HEK293 (cell line): ENCODE results near the gene BICD1.
"Not testable (repeated sequence)": the region's sequence is repeated elsewhere in the genome, so short reads cannot be mapped to it uniquely, and the experiment has no call there.

ENCODE experiments used
- CTCF ChIA-PET: fragments of 350-600 bp; formaldehyde crosslinking; extraction: SDS; loops from one replicate; lab custom pipeline; 2021; ENCODE audit warnings: antibody characterized with exemption; lab: Yijun Ruan, JAX
- POLR2A ChIA-PET: fragments of 300-600 bp; formaldehyde crosslinking; extraction: SDS; loops from one replicate; lab custom pipeline; 2020; ENCODE audit warnings: antibody characterized with exemption, inconsistent platforms; lab: Yijun Ruan, JAX
- H3K27ac ChIP-seq: fragments of 200-500 bp; sonication (Bioruptor generic); 2 replicates; pipeline ENCODE4 v1.5.1; 2014; ENCODE audit warnings: low read depth, low read length, control low read depth, inconsistent platforms; ENCODE audit errors: extremely low read depth
- H3K36me3 ChIP-seq, 2 experiments: fragments of 200-500 bp in 1 of 2; sonication (Bioruptor generic) in 1 of 2; 1 replicate in 1 of 2; 2 replicates in 1 of 2; pipeline ENCODE4 v1.5.1; 2014 to 2017; ENCODE audit warnings: inconsistent platforms in 2 of 2, low read length in 2 of 2; ENCODE audit not compliant: control insufficient read depth in 2 of 2, insufficient read depth in 1 of 2
- H3K4me1 ChIP-seq: fragments of 200-500 bp; sonication (Bioruptor generic); 2 replicates; pipeline ENCODE4 v1.5.1; 2014; ENCODE audit warnings: mild to moderate bottlenecking, low read length, inconsistent platforms; ENCODE audit not compliant: control insufficient read depth, insufficient read depth
- H3K4me3 ChIP-seq: 2 replicates; pipeline ENCODE4 v1.5.1; 2011; ENCODE audit warnings: low read depth, mild to moderate bottlenecking, control low read depth, low read length, moderate library complexity
- H3K9me3 ChIP-seq: fragments of 200-500 bp; sonication (Bioruptor generic); 2 replicates; pipeline ENCODE4 v1.5.1; 2014; ENCODE audit warnings: low read depth, low read length, inconsistent platforms; ENCODE audit not compliant: control insufficient read depth, insufficient read depth
- GLIS1 ChIP-seq: fragments of 450-650 bp; formaldehyde crosslinking; IDR thresholded peaks from 2 replicates; pipeline ENCODE4 v1.5.1; 2016; ENCODE audit warnings: missing biosample characterization, missing genetic modification characterization
- IKZF3 ChIP-seq: fragments of 450-650 bp; IDR thresholded peaks from 2 replicates; pipeline ENCODE4 v1.5.0; 2018; ENCODE audit warnings: missing biosample characterization, mild to moderate bottlenecking, missing genetic modification characterization, moderate library complexity
- KLF1 ChIP-seq: fragments of 450-650 bp; formaldehyde crosslinking; IDR thresholded peaks from 2 replicates; pipeline ENCODE4 v1.5.1; 2016; ENCODE audit warnings: missing biosample characterization, missing genetic modification characterization
- KLF7 ChIP-seq: fragments of 450-650 bp; formaldehyde crosslinking; IDR thresholded peaks from 2 replicates; pipeline ENCODE4 v1.5.1; 2016; ENCODE audit warnings: missing biosample characterization, missing genetic modification characterization, borderline replicate concordance
- PRDM1 ChIP-seq: fragments of 450-650 bp; formaldehyde crosslinking; IDR thresholded peaks from 2 replicates; pipeline ENCODE4; 2016; ENCODE audit warnings: missing biosample characterization, missing genetic modification characterization
- PRDM10 ChIP-seq: fragments of 450-650 bp; formaldehyde crosslinking; IDR thresholded peaks from 2 replicates; pipeline ENCODE4 v1.5.1; 2016; ENCODE audit warnings: missing biosample characterization, missing genetic modification characterization
- SCRT1 ChIP-seq: fragments of 450-650 bp; formaldehyde crosslinking; IDR thresholded peaks from 2 replicates; pipeline ENCODE4 v1.5.1; 2016; ENCODE audit warnings: missing biosample characterization, missing genetic modification characterization, borderline replicate concordance
- SP3 ChIP-seq: fragments of 450-650 bp; formaldehyde crosslinking; IDR thresholded peaks from 2 replicates; pipeline ENCODE4 v1.5.1; 2016; ENCODE audit warnings: missing biosample characterization, missing genetic modification characterization
- SP7 ChIP-seq: fragments of 450-650 bp; formaldehyde crosslinking; IDR thresholded peaks from 2 replicates; pipeline ENCODE4 v1.5.1; 2016; ENCODE audit warnings: missing biosample characterization, missing genetic modification characterization
- ZBTB17 ChIP-seq: fragments of 450-650 bp; formaldehyde crosslinking; IDR thresholded peaks from 2 replicates; pipeline ENCODE4 v1.5.1; 2016; ENCODE audit warnings: missing biosample characterization, missing genetic modification characterization
- ZFP41 ChIP-seq: fragments of 450-650 bp; formaldehyde crosslinking; IDR thresholded peaks from 2 replicates; pipeline ENCODE4 v1.5.1; 2016; ENCODE audit warnings: missing biosample characterization, missing genetic modification characterization, borderline replicate concordance
- ZFP69B ChIP-seq: fragments of 450-650 bp; formaldehyde crosslinking; IDR thresholded peaks from 2 replicates; pipeline ENCODE4 v1.5.1; 2016; ENCODE audit warnings: missing biosample characterization, missing genetic modification characterization
- ZNF175 ChIP-seq: fragments of 450-650 bp; formaldehyde crosslinking; IDR thresholded peaks from 2 replicates; pipeline ENCODE4 v1.5.1; 2016; ENCODE audit warnings: missing biosample characterization, missing genetic modification characterization
- ZNF341 ChIP-seq: fragments of 450-650 bp; formaldehyde crosslinking; IDR thresholded peaks from 2 replicates; pipeline ENCODE4; 2016; ENCODE audit warnings: low read depth, missing biosample characterization, missing genetic modification characterization
- ZNF394 ChIP-seq: fragments of 450-650 bp; formaldehyde crosslinking; IDR thresholded peaks from 2 replicates; pipeline ENCODE4 v1.5.1; 2016; ENCODE audit warnings: missing biosample characterization, missing genetic modification characterization, mild to moderate bottlenecking, moderate library complexity, borderline replicate concordance
- ZNF416 ChIP-seq: fragments of 450-650 bp; formaldehyde crosslinking; IDR thresholded peaks from 2 replicates; pipeline ENCODE4 v1.5.1; 2016; ENCODE audit warnings: missing biosample characterization, missing genetic modification characterization
- ZNF433 ChIP-seq: fragments of 450-650 bp; formaldehyde crosslinking; IDR thresholded peaks from 2 replicates; pipeline ENCODE4 v1.5.1; 2016; ENCODE audit warnings: missing biosample characterization, missing genetic modification characterization, low read depth
- ZNF544 ChIP-seq: fragments of 450-650 bp; formaldehyde crosslinking; IDR thresholded peaks from 2 replicates; pipeline ENCODE4 v1.5.0; 2017; ENCODE audit warnings: missing biosample characterization, missing genetic modification characterization
- ZNF610 ChIP-seq: fragments of 450-650 bp; formaldehyde crosslinking; IDR thresholded peaks from 2 replicates; pipeline ENCODE4 v1.5.1; 2016; ENCODE audit warnings: missing biosample characterization, missing genetic modification characterization, borderline replicate concordance
- TF ChIP-seq, protein P1 (sequence below): fragments of 450-650 bp; formaldehyde crosslinking; IDR thresholded peaks from 2 replicates; pipeline ENCODE4 v1.5.1; 2016; ENCODE audit warnings: missing biosample characterization, missing genetic modification characterization

BICD1 gene

DNA sequence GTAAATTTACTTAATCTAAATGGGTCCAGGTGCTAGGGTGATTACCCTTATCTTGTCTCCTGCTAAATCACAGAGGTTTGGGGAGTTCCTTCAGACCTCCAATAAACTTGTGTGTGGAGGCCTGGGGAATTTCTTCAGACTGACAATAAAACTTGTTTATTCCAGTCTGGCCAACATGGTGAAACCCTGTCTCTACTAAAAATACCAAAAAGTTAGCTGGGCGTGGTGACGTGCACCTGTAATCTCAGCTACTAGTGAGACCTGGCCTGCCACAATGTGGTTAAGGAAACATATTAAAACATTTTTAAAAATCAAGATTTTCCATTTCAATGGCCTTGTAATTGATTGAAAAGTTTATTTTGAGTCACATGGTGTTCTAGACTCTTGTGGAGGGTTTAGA is 165.8 kb downstream of the BICD1 start:
- ChIA-PET CTCF (interaction anchor here (0.7 to 1.2 kb wide), 3 partner anchors 11 to 1720 kb away, joined by 3 to 4 read pairs (median 3); no protein-coding TSS in a partner anchor), POLR2A (no interaction called here)
- no peak overlapping the region for H3K4me3 ChIP-seq
- no peak for TF ChIP-seq KLF7 (tag by site-specific recombination)
- H3K9me3 ChIP-seq = no peaks in the 10 kb centered on the region
- no peaks in the 10 kb centered on the region for H3K36me3 ChIP-seq
- H3K4me1 ChIP-seq = peaks cover 16% of the 10 kb centered on the region
- H3K27ac ChIP-seq = no peak overlapping the region

GRCh38 chr12:32273063-32273522 is 166.4 kb downstream of the BICD1 start:
- H3K4me3 ChIP-seq = no peak overlapping the region
- CTCF ChIA-PET = no interaction called here
- no peak overlapping the region for H3K27ac ChIP-seq
- peaks cover 16% of the 10 kb centered on the region for H3K4me1 ChIP-seq
- POLR2A ChIA-PET = no interaction called here
- H3K36me3 ChIP-seq = no peaks in the 10 kb centered on the region
- TF ChIP-seq ZBTB17 (tag by site-specific recombination) = peak; percentile 92
- no peak for TF ChIP-seq KLF1 (tag by site-specific recombination)
- peak; percentile 90 for TF ChIP-seq PRDM10 (tag by site-specific recombination)
- TF ChIP-seq, protein P1, sequence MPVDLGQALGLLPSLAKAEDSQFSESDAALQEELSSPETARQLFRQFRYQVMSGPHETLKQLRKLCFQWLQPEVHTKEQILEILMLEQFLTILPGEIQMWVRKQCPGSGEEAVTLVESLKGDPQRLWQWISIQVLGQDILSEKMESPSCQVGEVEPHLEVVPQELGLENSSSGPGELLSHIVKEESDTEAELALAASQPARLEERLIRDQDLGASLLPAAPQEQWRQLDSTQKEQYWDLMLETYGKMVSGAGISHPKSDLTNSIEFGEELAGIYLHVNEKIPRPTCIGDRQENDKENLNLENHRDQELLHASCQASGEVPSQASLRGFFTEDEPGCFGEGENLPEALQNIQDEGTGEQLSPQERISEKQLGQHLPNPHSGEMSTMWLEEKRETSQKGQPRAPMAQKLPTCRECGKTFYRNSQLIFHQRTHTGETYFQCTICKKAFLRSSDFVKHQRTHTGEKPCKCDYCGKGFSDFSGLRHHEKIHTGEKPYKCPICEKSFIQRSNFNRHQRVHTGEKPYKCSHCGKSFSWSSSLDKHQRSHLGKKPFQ (tag by site-specific recombination) = 0 out of 2 replicates have a peak, but pooled peaks have one; percentile 15
- TF ChIP-seq, all 188 proteins: peak for 3
- no peaks in the 10 kb centered on the region for H3K9me3 ChIP-seq

DNA sequence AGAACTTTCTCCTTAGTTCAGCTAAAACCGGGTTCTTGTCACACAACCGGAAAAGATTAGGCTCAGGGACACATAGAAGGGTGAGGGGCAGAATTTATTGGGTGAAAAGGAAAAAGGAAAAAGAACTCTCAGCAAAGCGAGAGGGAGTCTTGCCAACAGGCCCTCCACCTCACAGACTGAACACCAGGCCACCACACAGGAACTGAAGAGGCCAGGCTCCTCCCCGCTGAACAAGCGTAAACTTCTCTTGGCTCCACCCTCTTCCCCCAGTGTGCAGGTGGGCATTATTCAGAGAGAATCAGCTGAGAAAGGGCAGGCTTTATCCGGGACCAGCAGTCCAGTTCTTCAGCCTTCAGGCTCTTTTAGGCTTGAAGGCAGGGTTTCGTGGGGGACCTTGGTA is 167.1 kb downstream of the BICD1 start:
- no peaks in the 10 kb centered on the region for H3K36me3 ChIP-seq
- POLR2A ChIA-PET = no interaction called here
- peaks cover 16% of the 10 kb centered on the region for H3K4me1 ChIP-seq
- peak; percentile 44; the same call in 1 of the 2 replicates for TF ChIP-seq PRDM1
- peak; percentile 59 for TF ChIP-seq GLIS1
- no peak for TF ChIP-seq ZNF394 (tag by site-specific recombination)
- TF ChIP-seq SP3 = 0 out of 2 replicates have a peak, but pooled peaks have one; percentile 13
- no peak overlapping the region for H3K27ac ChIP-seq
- H3K9me3 ChIP-seq = no peaks in the 10 kb centered on the region
- CTCF ChIA-PET = interaction anchor here (0.5 kb wide), 1 partner anchor 33 kb away, joined by 6 read pairs; no protein-coding TSS in a partner anchor
- no peak overlapping the region for H3K4me3 ChIP-seq

- Histone ChIP-seq H3K36me3 (no peaks in the 10 kb centered on the region), H3K4me1 (peaks cover 19% of the 10 kb centered on the region), H3K9me3 (no peaks in the 10 kb centered on the region), H3K27ac (no peak overlapping the region), H3K4me3 (no peak overlapping the region)
- ChIA-PET CTCF (interaction anchor here (1.2 kb wide), 1 partner anchor 16 kb away, joined by 3 read pairs; no protein-coding TSS in a partner anchor), POLR2A (no interaction called here)
- TF ChIP-seq ZFP41 (tag by site-specific recombination) (no peak), ZNF416 (no peak), ZFP69B (no peak), ZNF544 (tag by site-specific recombination) (no peak), SCRT1 (tag by site-specific recombination) (no peak), IKZF3 (tag by site-specific recombination) (no peak), ZNF341 (tag by site-specific recombination) (no peak), GLIS1 (no peak), ZNF175 (no peak), ZNF433 (tag by site-specific recombination) (no peak), SP7 (tag by site-specific recombination) (no peak), ZNF610 (tag by site-specific recombination) (no peak)
Observed at GRCh38 chr12:32274665-32275064, 168.0 kb downstream of the BICD1 start.

GRCh38 chr12:32275520-32275919 is 168.9 kb downstream of the BICD1 start:
- CTCF ChIA-PET = interaction anchor here (0.7 kb wide), 1 partner anchor 595 kb away, joined by 3 read pairs; no protein-coding TSS in a partner anchor
- POLR2A ChIA-PET = not testable (repeated sequence)
- H3K4me1 ChIP-seq = peaks cover 19% of the 10 kb centered on the region

More at GRCh38 chr12:32275520-32275919, 168.9 kb downstream of the BICD1 start:
- not testable (repeated sequence) for H3K27ac ChIP-seq, H3K9me3 ChIP-seq, H3K4me3 ChIP-seq, H3K36me3 ChIP-seq
